Liver (tissue), 9 donors: ENCODE results near the gene PCDHGB2. TPM values are rescaled to one million over a fixed set of nuclear protein-coding genes. Genes with fewer than 3 reads are reported as not detected.

Source experiments
- DNase-seq: peaks from one replicate; pipeline ENCODE4 v3.0.0-alpha.2; 2017; ENCODE audit warnings: low spot score
- H3K27ac ChIP-seq, 2 donors: one replicate each; pipeline ENCODE4 v1.7.0; 2013; ENCODE audit warnings: inconsistent platforms in 2 of 2, low read length in 2 of 2, control low read depth in 1 of 2, low read depth in 1 of 2, mild to moderate bottlenecking in 1 of 2
- H3K27me3 ChIP-seq, 4 donors: one replicate each; pipeline versions ENCODE4 v1.6.1 to v1.7.0; 2013; ENCODE audit warnings: low read length in 3 of 4, inconsistent platforms in 1 of 4, mild to moderate bottlenecking in 1 of 4, moderate library complexity in 1 of 4; ENCODE audit not compliant: control insufficient read depth in 4 of 4, insufficient read depth in 4 of 4
- H3K36me3 ChIP-seq, 4 donors: one replicate each; pipeline versions ENCODE4 v1.6.1 to v1.7.0; 2013; ENCODE audit warnings: low read length in 3 of 4, mild to moderate bottlenecking in 3 of 4, low read depth in 1 of 4, moderate library complexity in 1 of 4; ENCODE audit not compliant: control insufficient read depth in 4 of 4, insufficient read depth in 3 of 4
- H3K4me1 ChIP-seq, 4 donors: one replicate each; pipeline versions ENCODE4 v1.6.1 to v1.7.0; 2013; ENCODE audit warnings: low read length in 3 of 4, mild to moderate bottlenecking in 3 of 4, moderate library complexity in 1 of 4; ENCODE audit not compliant: control insufficient read depth in 4 of 4, insufficient read depth in 4 of 4
- H3K4me3 ChIP-seq, 3 donors: one replicate each; pipeline versions ENCODE4 v1.6.1 to v1.7.0; 2013; ENCODE audit warnings: low read length in 3 of 3, control low read depth in 1 of 3, low read depth in 1 of 3, mild to moderate bottlenecking in 1 of 3
- H3K9ac ChIP-seq, 2 donors: one replicate each; pipeline ENCODE4 v1.7.0; 2013; ENCODE audit warnings: low read length in 2 of 2, mild to moderate bottlenecking in 2 of 2, moderate library complexity in 2 of 2, control low read depth in 1 of 2, low read depth in 1 of 2
- H3K9me3 ChIP-seq, 4 donors: one replicate each; pipeline versions ENCODE4 v1.6.1 to v1.7.0; 2013; ENCODE audit warnings: low read length in 3 of 4; ENCODE audit not compliant: control insufficient read depth in 4 of 4
- CTCF ChIP-seq: fragments of 150-350 bp; IDR thresholded peaks from 2 replicates; pipeline ENCODE4 v1.5.1; 2017; ENCODE audit warnings: improper control_type of control experiment, low read depth, low read length; ENCODE audit not compliant: missing input control
- EGR1 ChIP-seq, 2 donors: IDR thresholded peaks; 2 replicates each; pipeline ENCODE4 v1.6.1; 2016 to 2018; ENCODE audit warnings: antibody characterized with exemption in 2 of 2, low read depth in 2 of 2
- FOXA1 ChIP-seq: IDR thresholded peaks from 2 replicates; pipeline ENCODE4 v1.6.1; 2016; ENCODE audit warnings: antibody characterized with exemption
- FOXA2 ChIP-seq: IDR thresholded peaks from 2 replicates; pipeline ENCODE4 v1.6.1; 2016; ENCODE audit warnings: antibody characterized with exemption
- GABPA ChIP-seq, 2 donors: IDR thresholded peaks in 1 of 2; conservative IDR thresholded peaks in 1 of 2; 2 replicates each; pipeline ENCODE4 v1.6.1; 2016; ENCODE audit warnings: antibody characterized with exemption in 2 of 2, mild to moderate bottlenecking in 1 of 2, moderate library complexity in 1 of 2
- HNF4A ChIP-seq, 2 donors: conservative IDR thresholded peaks; 2 replicates each; pipeline ENCODE4 v1.6.1; 2016; ENCODE audit warnings: antibody characterized with exemption in 2 of 2, mild to moderate bottlenecking in 2 of 2
- HNF4G ChIP-seq: IDR thresholded peaks from 2 replicates; pipeline ENCODE4 v1.6.1; 2016; ENCODE audit warnings: antibody characterized with exemption
- JUND ChIP-seq, 2 donors: IDR thresholded peaks; 2 replicates each; pipeline ENCODE4 v1.6.1; 2016; ENCODE audit warnings: antibody characterized with exemption in 2 of 2
- NR2F2 ChIP-seq: IDR thresholded peaks from 2 replicates; pipeline ENCODE4 v1.6.1; 2016; ENCODE audit warnings: antibody characterized with exemption
- RAD21 ChIP-seq, 2 donors: IDR thresholded peaks; 2 replicates each; pipeline ENCODE4 v1.6.1; 2016; ENCODE audit warnings: antibody characterized with exemption in 2 of 2, mild to moderate bottlenecking in 2 of 2
- REST ChIP-seq: IDR thresholded peaks from 2 replicates; pipeline ENCODE4 v1.6.1; 2016; ENCODE audit warnings: antibody characterized with exemption, mild to moderate bottlenecking
- RXRA ChIP-seq, 2 donors: IDR thresholded peaks; 2 replicates each; pipeline ENCODE4 v1.6.1; 2017 to 2018; ENCODE audit warnings: antibody characterized with exemption in 2 of 2, mild to moderate bottlenecking in 1 of 2
- SP1 ChIP-seq: IDR thresholded peaks from 2 replicates; pipeline ENCODE4 v1.6.1; 2018; ENCODE audit warnings: antibody characterized with exemption, mild to moderate bottlenecking
- TAF1 ChIP-seq: conservative IDR thresholded peaks from 2 replicates; pipeline ENCODE4 v1.6.1; 2016; ENCODE audit warnings: antibody characterized with exemption, mild to moderate bottlenecking
- YY1 ChIP-seq: IDR thresholded peaks from 2 replicates; pipeline ENCODE4 v1.6.1; 2016; ENCODE audit warnings: antibody characterized with exemption, mild to moderate bottlenecking
- ZBTB33 ChIP-seq: IDR thresholded peaks from 2 replicates; pipeline ENCODE4 v1.6.1; 2016; ENCODE audit warnings: antibody characterized with exemption
- WGBS: extraction: QIAGEN DNeasy Blood & Tissue Kit; methylation state at CpG from one replicate; pipeline ENCODE4 v1.1.7; 2013; 5-methylcytosine and 5-hydroxymethylcytosine counted together
- polyA plus RNA-seq, 2 donors: library from polyadenylated mRNA; stranded (reverse) in 1 of 2; unstranded in 1 of 2; fragments of 200-250 nt in 1 of 2; fragments of >200 nt in 1 of 2; fragmentation: Nextera tagmentation in 1 of 2; extraction: Ambion mirVana in 1 of 2; gene quantifications; one replicate each; pipeline versions ENCODE4 v1.2.1 to v1.2.3, GENCODE V29; 2013 to 2015
- total RNA-seq, 2 donors: library from RNA; depleted of rRNA; stranded (reverse); fragments of >200 nt; gene quantifications; one replicate each; pipeline ENCODE4 v1.2.3, GENCODE V29; 2014
- TF ChIP-seq, protein P1 (sequence below): IDR thresholded peaks from 2 replicates; pipeline ENCODE4 v1.6.1; 2016; ENCODE audit warnings: antibody characterized with exemption
- TF ChIP-seq, protein P2 (sequence below): IDR thresholded peaks from 2 replicates; pipeline ENCODE4 v1.6.1; 2016; ENCODE audit warnings: antibody characterized with exemption
- donor health status: healthy.
- donor health status: healthy.
- donor health status: healthy.
- donor health status: healthy.
- donor health status: healthy.

PCDHGB2 gene
- total and polyA plus RNA-seq, 4 donors = 0.28 to 1.0 (median 0.47) TPM; not detected in 1

DNA sequence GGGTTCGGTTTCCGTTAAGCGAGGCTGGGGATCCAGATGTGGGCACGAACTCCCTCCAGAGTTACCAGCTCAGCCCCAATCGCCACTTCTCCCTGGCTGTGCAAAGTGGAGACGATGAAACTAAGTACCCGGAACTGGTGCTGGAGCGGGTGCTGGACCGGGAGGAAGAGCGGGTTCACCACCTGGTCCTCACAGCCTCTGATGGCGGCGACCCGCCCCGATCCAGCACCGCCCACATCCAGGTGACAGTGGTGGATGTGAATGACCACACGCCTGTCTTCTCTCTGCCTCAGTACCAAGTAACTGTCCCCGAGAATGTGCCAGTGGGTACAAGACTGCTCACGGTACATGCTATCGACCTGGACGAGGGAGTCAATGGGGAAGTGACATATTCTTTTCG is 23.6 kb downstream of the PCDHGB2 start:
- 33% methylated on average over 21 of the region's 21 CpGs for WGBS
- Histone ChIP-seq H3K27me3 (peaks cover 0 to 7% (median 0%) of the 10 kb centered on the region in 4 donors), H3K4me3 (peak overlapping the region in 2 of 3 donors; percentile 12 to 63), H3K9ac (no peak overlapping the region), H3K36me3 (no peaks in the 10 kb centered on the region), H3K27ac (no peak overlapping the region), H3K4me1 (peaks cover 0 to 2% (median 0%) of the 10 kb centered on the region in 4 donors), H3K9me3 (peaks cover 21 to 68% (median 33%) of the 10 kb centered on the region in 4 donors)
- no peak for DNase-seq
- TF ChIP-seq REST (no peak), YY1 (no peak), HNF4G (no peak), EGR1 (IDR thresholded peaks at IDR 0.05; ENCODE audit: low read depth in 2 of 2) (no peak), HNF4A (conservative IDR thresholded peaks at IDR 0.05) (no peak), GABPA (IDR thresholded peaks at IDR 0.05 in 1 of 2, conservative IDR thresholded peaks at IDR 0.05 in 1 of 2) (no peak), FOXA2 (no peak), SP1 (no peak), JUND (IDR thresholded peaks at IDR 0.05) (no peak), FOXA1 (no peak), TAF1 (no peak), ZBTB33 (no peak), CTCF (no peak), RAD21 (IDR thresholded peaks at IDR 0.05) (no peak), RXRA (IDR thresholded peaks at IDR 0.05) (no peak), NR2F2 (no peak)
- TF ChIP-seq, protein P1, sequence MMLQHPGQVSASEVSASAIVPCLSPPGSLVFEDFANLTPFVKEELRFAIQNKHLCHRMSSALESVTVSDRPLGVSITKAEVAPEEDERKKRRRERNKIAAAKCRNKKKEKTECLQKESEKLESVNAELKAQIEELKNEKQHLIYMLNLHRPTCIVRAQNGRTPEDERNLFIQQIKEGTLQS = no peak
- TF ChIP-seq, protein P2, sequence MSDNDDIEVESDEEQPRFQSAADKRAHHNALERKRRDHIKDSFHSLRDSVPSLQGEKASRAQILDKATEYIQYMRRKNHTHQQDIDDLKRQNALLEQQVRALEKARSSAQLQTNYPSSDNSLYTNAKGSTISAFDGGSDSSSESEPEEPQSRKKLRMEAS = no peak
